Heart left ventricle (tissue), 13 donors: ENCODE results near the gene TUT1.

ENCODE experiments used
- CTCF ChIP-seq, 12 donors: fragments of 200-600 bp; sonication (generic) in 4 of 12; IDR thresholded peaks; one replicate each; pipeline versions ENCODE4 v1.5.0 to v1.8.0; 2018 to 2022; ENCODE audit warnings: antibody characterized with exemption in 12 of 12, mild to moderate bottlenecking in 5 of 12
- POLR2A ChIP-seq, 2 donors: fragments of 450-650 bp; IDR thresholded peaks; one replicate each; pipeline ENCODE4 v1.6.1; 2017; ENCODE audit warnings: antibody characterized with exemption in 2 of 2, mild to moderate bottlenecking in 2 of 2, moderate library complexity in 2 of 2
- donor health status: ischemic (EF 13 %, LVEDD 7.1; RV severe dilation, severe dysfunction).
- donor health status: DM: no; HTN: yes; CAD: no.
- donor health status: DM: no; HTN: no; CAD: no.
- donor health status: ischemic (EF 25% LVEDD 6.9; RV normal size, moderate dysfunction).
- donor health status: ischemic (EF 25% LVEDD 5.7; RV mildly dilated, moderate dysfunction).
- donor health status: ischemic (EF 35%, LVEDD 5.7; RV mildly dilated, moderate dysfunction).
- donor health status: nonischemic (EF 11% LVEDD 7.7; RV severe dilation, severe dysfunction).
- donor health status: DM: yes; HTN: yes; CAD: no.
- donor health status: PGD.
- donor health status: ischemic (EF 29% LVEDD 5.4; RV normal size, mild dysfunction).
- donor health status: nonischemic (EF 23%, LVEDD 6.1; RV moderate dilation, normal function).

GRCh38 chr11:62544581-62545436 lies 46.5 kb downstream of the TUT1 start:
- TF ChIP-seq CTCF (IDR thresholded peaks at IDR 0.05): no peak
- no peak for TF ChIP-seq POLR2A (IDR thresholded peaks at IDR 0.05)
